Prostate gland (tissue), 2 donors: ENCODE results near the gene LAMA1. TPM values are rescaled to one million over a fixed set of nuclear protein-coding genes. Genes with fewer than 3 reads are reported as not detected.

ENCODE experiments used
- DNase-seq: peaks from one replicate; pipeline ENCODE4 v3.0.0-alpha.2; 2019; ENCODE audit warnings: low spot score
- H3K27ac ChIP-seq, 2 donors: fragments of 200-600 bp; sonication (generic); 2 replicates each; pipeline ENCODE4 v1.5.1; 2017 to 2019
- H3K27me3 ChIP-seq: fragments of 200-600 bp; sonication (generic); replicated peaks from 2 replicates; pipeline ENCODE4 v1.5.1; 2019; ENCODE audit not compliant: insufficient read depth
- H3K36me3 ChIP-seq, 2 donors: fragments of 200-600 bp; sonication (generic); 1 replicate in 1 of 2; 2 replicates in 1 of 2; pipeline versions ENCODE4 v1.5.1 to v1.8.1; 2017 to 2019
- H3K4me1 ChIP-seq: fragments of 200-600 bp; sonication (generic); replicated peaks from 2 replicates; pipeline ENCODE4 v1.5.1; 2019
- H3K4me3 ChIP-seq, 2 donors: fragments of 200-600 bp; sonication (generic); 2 replicates each; pipeline ENCODE4 v1.5.1; 2017 to 2019
- H3K9me3 ChIP-seq: fragments of 200-600 bp; sonication (generic); 2 replicates; pipeline ENCODE4 v1.5.1; 2017
- CTCF ChIP-seq, 4 experiments: fragments of 200-600 bp in 2 of 4; fragments of 450-650 bp in 2 of 4; sonication (generic) in 2 of 4; IDR thresholded peaks; 1 replicate in 3 of 4; 2 replicates in 1 of 4; pipeline ENCODE4 v1.5.1; 2016 to 2019; ENCODE audit warnings: antibody characterized with exemption in 4 of 4, mild to moderate bottlenecking in 2 of 4, moderate library complexity in 2 of 4
- POLR2A ChIP-seq: fragments of 450-650 bp; IDR thresholded peaks from one replicate; pipeline ENCODE4 v1.6.1; 2016; ENCODE audit warnings: antibody characterized with exemption, mild to moderate bottlenecking
- POLR2AphosphoS5 ChIP-seq: sonication (generic); formaldehyde crosslinking; IDR thresholded peaks from one replicate; pipeline ENCODE4 v1.6.1; 2017; ENCODE audit warnings: antibody characterized with exemption
- WGBS: methylation state at CpG from one replicate; pipeline ENCODE4 v1.1.5; 2018; 5-methylcytosine and 5-hydroxymethylcytosine counted together
- intact Hi-C: fragments of 100-400 bp; cut with DNase I; formaldehyde crosslinking; loops from one replicate; pipeline ENCODE4 v1.14.2; 2022
- total RNA-seq, 2 donors: library from RNA; depleted of rRNA; stranded (reverse); fragments of >200 nt; gene quantifications; one replicate each; pipeline ENCODE4 v1.1.0, GENCODE V29; 2016

LAMA1 gene
- total RNA-seq, 2 donors from 2014 or later, result 1.8 to 59.6 TPM

GRCh38 chr18:7070466-7070865 lies 47.1 kb downstream of the LAMA1 start:
- intact Hi-C loops, result no loop called here
- Histone ChIP-seq H3K36me3 (no peaks in the 10 kb centered on the region), H3K9me3 (no peaks in the 10 kb centered on the region), H3K27me3 (no peaks in the 10 kb centered on the region), H3K27ac (no peak overlapping the region), H3K4me3 (no peak overlapping the region), H3K4me1 (no peaks in the 10 kb centered on the region)
- DNase-seq, result no peak
- WGBS, result 50% methylated on average over 2 of the region's 2 CpGs
- no peak for TF ChIP-seq CTCF (IDR thresholded peaks at IDR 0.05)

GRCh38 chr18:7068871-7069590 lies 48.6 kb downstream of the LAMA1 start:
- Histone ChIP-seq H3K27ac (no peak overlapping the region), H3K4me1 (no peaks in the 10 kb centered on the region), H3K9me3 (no peaks in the 10 kb centered on the region), H3K36me3 (no peaks in the 10 kb centered on the region), H3K4me3 (no peak overlapping the region), H3K27me3 (no peaks in the 10 kb centered on the region)
- TF ChIP-seq CTCF (IDR thresholded peaks at IDR 0.05) (no peak), POLR2AphosphoS5 (no peak), POLR2A (no peak)
- WGBS, result 87% methylated on average over 9 of the region's 9 CpGs
- no peak for DNase-seq
- intact Hi-C loops, result no loop called here

- DNase-seq, result no peak
- intact Hi-C loops, result no loop called here
These were observed 50.5 kb downstream of the LAMA1 start for GRCh38 chr18:7066965-7067555.

GRCh38 chr18:7065736-7066135 lies 51.9 kb downstream of the LAMA1 start:
- intact Hi-C loops, result no loop called here
- TF ChIP-seq CTCF (IDR thresholded peaks at IDR 0.05) (no peak), POLR2A (no peak), POLR2AphosphoS5 (no peak)
- Histone ChIP-seq H3K9me3 (no peaks in the 10 kb centered on the region), H3K4me3 (no peak overlapping the region), H3K27ac (no peak overlapping the region), H3K4me1 (no peaks in the 10 kb centered on the region), H3K36me3 (no peaks in the 10 kb centered on the region), H3K27me3 (no peaks in the 10 kb centered on the region)
- 93% methylated on average over 5 of the region's 5 CpGs for WGBS
- DNase-seq, result no peak

More at GRCh38 chr18:7066965-7067555, 50.5 kb downstream of the LAMA1 start:
- Histone ChIP-seq H3K4me3 (no peak overlapping the region), H3K36me3 (no peaks in the 10 kb centered on the region), H3K27ac (peak overlapping the region in 1 of 2 donors; percentile 1), H3K4me1 (no peaks in the 10 kb centered on the region), H3K27me3 (no peaks in the 10 kb centered on the region), H3K9me3 (no peaks in the 10 kb centered on the region)
- WGBS, result 24% methylated on average over 4 of the region's 4 CpGs
- TF ChIP-seq POLR2A (no peak), CTCF (IDR thresholded peaks at IDR 0.05) (no peak), POLR2AphosphoS5 (peak; percentile 8)

GRCh38 chr18:7064346-7064745 lies 53.3 kb downstream of the LAMA1 start:
- no peaks in the 10 kb centered on the region for H3K27me3 ChIP-seq
- no peak for DNase-seq
- no peaks in the 10 kb centered on the region for H3K36me3 ChIP-seq
- intact Hi-C loops, result no loop called here
- H3K9me3 ChIP-seq, result no peaks in the 10 kb centered on the region
- no peak overlapping the region for H3K4me3 ChIP-seq
- 38% methylated on average over 3 of the region's 3 CpGs for WGBS
- no peaks in the 10 kb centered on the region for H3K4me1 ChIP-seq
- H3K27ac ChIP-seq, result no peak overlapping the region
- no peak for TF ChIP-seq CTCF (IDR thresholded peaks at IDR 0.05)
- TF ChIP-seq POLR2A, result no peak
- TF ChIP-seq POLR2AphosphoS5, result no peak
